ENCODE measurements around the gene NECTIN1. TPM values are rescaled to one million over a fixed set of nuclear protein-coding genes. Genes with fewer than 3 reads are reported as not detected.

The NECTIN1 gene
- total RNA-seq, 1 experiment from 2014 or later, result 3.3 TPM

DNA sequence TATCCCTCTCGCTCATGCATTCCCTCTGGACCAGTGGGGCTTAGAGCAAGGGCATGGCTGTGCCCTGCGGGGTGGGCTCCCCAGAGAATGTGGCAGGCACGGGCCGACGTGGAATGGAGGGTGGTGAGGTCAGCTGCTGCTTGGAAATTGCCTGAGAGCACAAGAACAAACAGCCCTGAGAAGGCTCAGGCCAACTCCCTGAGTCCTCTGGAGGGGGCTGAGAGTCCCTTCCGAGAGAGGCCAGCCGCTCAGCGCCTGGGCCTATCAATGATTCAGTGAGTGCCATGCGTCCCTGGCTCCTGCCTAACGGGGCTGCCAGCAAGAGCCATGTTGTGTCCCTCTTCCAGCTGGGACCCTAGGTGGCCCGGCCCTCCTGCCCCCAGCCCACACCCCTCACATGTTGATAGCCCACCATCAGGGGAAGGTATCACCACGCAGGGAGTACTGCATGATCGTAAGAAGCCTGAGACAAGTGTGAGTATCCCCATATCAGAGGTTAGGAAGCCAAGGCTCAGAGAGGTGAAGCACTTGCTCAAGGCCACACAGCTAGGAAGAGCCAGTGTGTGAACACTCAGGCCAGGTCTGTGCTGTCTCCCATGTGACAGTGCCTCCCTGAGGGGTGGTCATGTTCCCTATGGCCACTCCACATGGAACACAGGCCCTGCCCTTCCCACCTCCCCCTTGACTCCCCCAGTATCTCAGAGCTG lies 55.8 kb downstream of the NECTIN1 start:
- no peak for DNase-seq (ENCODE audit: low read depth)

- no peak for DNase-seq (ENCODE audit: low read depth)
Measured at GRCh38 chr11:119672597-119672996, 56.4 kb downstream of the NECTIN1 start.

DNA sequence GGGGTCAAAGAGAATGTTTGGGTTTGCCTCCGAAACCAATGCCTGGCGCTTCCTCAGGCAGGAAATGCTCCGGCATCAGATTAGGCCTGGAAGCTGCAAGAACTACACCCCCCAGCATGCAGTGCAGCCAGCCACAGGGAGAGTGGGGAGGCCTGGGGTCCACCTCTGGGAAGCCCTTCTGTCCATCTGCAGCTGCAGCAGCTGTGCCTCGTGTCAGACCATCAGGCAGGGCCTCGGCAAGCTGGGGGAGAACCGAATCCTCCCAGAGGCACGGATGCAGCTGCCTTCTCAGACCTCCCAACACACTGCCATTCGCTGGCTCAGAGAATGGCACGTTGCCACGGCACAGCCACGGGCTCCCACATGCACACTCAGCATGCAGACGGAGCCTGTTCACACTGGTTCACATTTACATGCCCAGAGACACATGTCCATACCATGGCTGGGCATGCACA lies 57.4 kb downstream of the NECTIN1 start:
- peak; percentile 82 for DNase-seq (ENCODE audit: low read depth)

GRCh38 chr11:119671051-119671450 lies 57.9 kb downstream of the NECTIN1 start:
- DNase-seq (ENCODE audit: low read depth), result peak; percentile 87

DNA sequence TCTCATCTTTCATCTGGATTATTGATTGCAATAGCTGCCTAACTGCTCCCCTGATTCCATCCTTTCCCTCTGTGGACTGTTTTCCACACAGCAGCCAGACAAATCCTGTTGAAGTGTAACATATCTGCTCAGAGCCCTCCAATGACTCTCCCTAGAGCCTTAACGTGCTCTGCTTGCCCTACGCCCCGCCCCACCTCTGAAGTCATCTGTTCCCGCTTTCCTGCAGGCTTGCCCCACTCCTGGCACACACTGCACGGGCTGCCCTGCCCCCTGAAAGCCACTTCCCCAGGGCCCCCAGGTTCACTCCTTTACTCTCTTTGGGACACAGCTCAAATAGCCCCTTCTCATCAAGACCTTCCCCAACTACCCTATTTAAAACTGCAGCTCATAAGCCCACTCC lies 59.5 kb downstream of the NECTIN1 start:
- DNase-seq (ENCODE audit: low read depth), result no peak

- no peak for DNase-seq (ENCODE audit: low read depth)
Measured at GRCh38 chr11:119668676-119669075, 60.3 kb downstream of the NECTIN1 start.

DNA sequence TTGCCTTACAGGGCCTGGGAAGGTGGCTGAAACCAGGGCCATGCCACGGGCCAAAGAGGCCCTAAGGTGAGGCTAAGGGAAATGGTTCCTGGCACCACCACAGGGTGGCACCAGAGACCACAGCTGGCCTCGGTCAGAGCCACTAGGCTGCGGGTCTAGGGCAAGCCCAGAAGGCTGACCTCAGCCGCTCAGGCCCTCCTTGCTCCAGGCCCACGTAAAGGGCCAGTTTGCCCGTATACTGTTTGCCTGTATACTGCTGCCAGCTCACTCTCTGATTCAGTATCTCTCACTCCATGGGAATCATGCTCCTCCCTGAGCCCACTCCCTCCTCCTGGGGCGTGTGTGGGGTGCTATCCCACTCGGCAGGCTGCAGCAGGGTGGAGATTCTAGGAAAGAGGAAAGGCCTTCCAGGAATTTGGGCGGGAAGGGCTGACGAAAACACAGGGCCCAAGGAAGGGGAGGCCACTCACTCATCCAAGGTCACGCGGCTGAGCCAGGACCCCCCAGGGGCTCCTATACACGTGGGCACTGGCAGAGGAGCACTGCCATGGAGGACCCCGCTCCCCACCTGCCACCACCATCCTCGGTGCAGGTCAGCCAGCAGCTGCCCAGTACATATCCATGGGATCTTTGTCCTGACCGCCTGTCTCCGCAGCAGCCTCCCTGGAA lies 62.4 kb downstream of the NECTIN1 start:
- peak; percentile 64 for DNase-seq (ENCODE audit: low read depth)

DNA sequence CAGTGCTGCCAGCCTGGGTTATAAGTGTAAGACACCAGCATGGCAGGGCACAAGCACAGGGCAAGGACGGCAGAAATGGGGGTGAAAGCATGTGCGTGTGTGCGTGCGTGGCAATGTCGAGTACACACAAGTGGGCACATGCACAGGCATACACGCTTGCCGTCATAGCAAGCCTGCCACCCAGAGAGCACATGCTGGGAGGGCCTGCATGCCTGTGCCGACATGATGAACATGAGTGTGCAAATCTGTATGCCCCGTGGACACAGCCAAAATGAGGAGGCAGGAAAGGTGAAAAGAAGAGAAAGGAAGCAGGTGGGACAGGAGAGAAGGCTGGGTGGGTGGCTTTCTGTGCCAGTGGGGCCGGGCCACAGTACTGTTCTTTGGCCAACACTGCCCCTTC lies 62.9 kb downstream of the NECTIN1 start:
- DNase-seq (ENCODE audit: low read depth), result no peak

GRCh38 chr11:119664701-119665420 lies 64.1 kb downstream of the NECTIN1 start:
- no peak for DNase-seq (ENCODE audit: low read depth)

DNA sequence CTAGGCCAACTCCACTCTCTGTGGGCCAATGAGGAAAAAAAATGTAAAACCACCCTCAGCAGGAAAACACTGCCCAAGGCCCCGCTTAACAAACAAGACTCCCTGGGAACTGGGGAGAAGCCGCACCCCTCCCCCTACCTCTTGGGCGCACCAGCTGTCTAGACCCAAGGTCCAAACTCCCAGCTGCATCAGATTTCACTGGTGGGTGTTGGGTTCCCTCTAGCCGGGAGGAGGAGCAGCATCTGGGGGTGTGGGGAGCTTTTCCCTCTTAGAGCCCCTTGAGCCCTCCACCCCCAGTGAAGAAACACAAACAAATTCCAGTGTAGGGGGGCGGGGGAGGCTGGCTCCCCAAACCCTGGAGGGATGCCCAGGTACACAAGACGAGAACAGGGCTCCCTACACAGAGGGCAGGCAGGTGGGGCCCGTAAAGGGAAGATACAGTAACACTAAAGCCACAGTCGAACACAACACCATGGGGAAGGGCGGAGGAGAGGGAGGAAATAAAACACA lies 64.9 kb downstream of the NECTIN1 start:
- DNase-seq (ENCODE audit: low read depth), result peak; percentile 9

DNA sequence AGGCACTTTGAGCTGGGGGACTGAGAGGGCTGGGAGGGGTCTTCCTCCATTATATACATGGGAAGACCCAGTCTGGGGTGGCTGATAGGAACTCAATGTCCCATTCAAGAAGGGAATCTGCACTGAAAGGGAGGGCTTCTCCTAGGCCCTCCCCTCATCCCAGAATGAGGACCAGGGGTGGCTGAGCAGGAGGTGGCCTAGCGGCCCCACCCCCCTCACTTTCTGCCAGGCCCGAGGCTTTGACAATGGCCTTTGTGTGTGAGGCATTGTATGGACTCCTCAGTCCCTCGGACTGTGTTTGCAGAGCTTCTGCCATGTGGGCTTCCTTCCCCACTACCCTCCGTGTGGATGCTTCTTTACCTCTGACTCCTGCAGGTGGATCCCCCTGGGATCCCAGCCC lies 65.7 kb downstream of the NECTIN1 start:
- DNase-seq (ENCODE audit: low read depth), result no peak

GRCh38 chr11:119661226-119661625 lies 67.8 kb downstream of the NECTIN1 start:
- no peak for DNase-seq (ENCODE audit: low read depth)

DNA sequence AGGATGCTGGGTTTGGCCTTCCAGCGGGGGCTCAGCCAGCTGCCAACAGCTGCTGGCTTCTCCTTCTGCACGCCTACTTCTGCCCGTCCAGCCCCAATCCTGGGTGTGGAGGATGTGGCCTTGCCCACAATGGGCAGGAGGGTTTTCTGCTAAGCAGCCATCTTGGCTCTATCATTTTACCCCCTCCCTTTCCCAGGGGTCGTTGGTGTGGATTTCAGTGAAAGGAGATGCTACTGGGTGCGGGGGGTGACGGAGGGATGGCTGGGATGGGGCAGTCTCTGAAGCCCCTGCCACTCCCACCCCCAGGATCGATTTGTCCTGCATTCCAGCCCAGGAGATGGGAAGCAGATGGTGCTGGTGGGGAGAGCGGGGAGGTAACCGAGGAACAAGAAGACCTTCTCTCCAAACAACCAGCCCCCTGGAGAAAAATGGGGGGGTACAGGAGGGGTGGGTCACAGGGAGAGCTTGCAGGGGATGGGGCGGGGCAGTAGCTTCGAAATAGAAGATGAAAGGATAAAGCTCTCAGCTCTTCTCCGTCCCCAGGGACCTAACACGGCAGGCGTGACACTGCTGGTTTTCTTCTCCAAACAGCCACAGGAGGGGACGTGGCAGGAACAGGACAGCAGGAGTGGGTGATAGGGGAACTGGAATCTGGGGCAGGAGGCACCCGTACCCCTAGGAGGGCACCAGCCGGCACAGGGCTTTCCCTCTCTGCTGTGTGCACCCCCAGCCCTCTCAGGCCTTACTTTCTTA lies 68.9 kb downstream of the NECTIN1 start:
- DNase-seq (ENCODE audit: low read depth), result no peak

- no peak for DNase-seq (ENCODE audit: low read depth)
Measured at GRCh38 chr11:119652907-119653659, 75.9 kb downstream of the NECTIN1 start.

DNA sequence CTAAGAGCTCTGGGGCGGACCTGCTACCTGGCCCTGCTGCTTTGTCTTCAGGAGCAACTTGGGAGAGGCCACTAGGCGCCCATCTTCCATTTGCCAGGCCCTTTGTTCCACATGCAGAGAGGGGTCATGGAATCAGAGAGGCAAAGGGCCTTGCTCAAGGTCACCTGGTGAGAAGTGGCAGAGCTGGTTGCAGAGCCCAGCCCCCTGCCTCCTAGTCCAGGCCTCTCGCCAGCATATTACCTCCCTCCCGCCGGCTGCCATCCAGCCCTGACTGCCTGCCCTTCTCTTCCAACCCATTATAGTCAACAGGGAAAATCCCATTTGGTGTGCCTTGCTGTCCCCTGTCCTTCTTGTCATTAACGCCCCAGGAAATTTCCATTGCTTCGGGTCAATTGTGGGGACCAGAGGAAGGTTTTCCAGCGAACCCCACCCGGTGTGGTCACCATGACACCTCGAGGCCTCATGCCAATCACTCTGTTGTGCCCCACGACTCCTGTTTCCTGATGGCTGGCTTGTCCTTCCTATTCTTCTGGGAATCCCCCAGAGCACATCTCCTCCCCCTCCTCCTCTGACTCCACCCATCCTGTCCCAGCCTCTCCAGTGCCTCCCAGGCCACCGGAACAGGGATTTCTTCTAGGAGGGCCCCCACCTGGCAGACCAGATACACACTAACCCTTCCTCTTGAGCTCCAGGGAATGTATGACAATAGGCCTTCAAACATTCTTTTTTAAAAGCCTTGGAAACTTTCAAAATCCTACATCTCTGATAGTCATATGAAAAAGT lies 77.0 kb downstream of the NECTIN1 start:
- DNase-seq (ENCODE audit: low read depth), result no peak

DNA sequence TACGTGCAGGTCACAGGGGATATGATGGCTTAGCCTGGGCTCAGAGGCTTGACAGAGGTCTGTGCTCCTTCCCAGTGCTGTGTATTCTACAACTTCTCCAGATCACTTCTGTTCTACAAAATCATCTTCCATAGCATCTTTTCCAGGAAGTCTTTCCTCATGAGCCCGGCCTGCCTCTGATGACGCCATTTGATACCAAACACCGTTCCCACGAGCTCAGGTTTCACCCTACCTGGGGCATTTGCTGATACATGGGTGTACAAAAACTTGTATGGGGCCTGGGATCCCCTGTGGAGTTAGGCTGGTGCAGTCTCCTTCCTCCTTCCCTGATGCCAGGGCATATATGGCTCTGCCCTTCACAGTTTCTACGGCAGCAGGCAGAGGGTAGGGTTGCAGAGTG lies 78.7 kb downstream of the NECTIN1 start:
- no peak for DNase-seq (ENCODE audit: low read depth)

GRCh38 chr11:119647254-119647653 lies 81.7 kb downstream of the NECTIN1 start:
- DNase-seq (ENCODE audit: low read depth), result no peak

DNA sequence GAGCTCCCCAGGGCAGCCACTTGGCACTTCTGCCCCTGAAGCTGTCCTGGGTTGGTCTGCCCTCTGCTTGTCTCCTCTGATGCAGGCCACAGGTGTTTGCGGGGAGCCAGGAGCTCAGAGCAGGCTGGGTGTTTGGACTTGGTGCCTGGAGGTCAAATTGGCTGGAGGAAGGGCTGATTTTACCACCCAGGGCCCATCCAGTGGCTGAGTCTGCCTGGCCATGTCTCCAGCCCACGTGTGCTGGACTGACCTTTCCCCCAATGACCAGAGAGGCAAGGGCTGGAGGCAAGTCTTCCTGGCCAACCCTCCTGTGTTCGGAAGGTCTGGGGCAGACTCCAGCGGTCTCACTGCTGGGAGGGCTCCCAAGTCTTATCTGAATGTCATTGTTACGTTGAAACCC lies 84.0 kb downstream of the NECTIN1 start:
- DNase-seq (ENCODE audit: low read depth), result no peak

- no peak for DNase-seq (ENCODE audit: low read depth)
Measured at GRCh38 chr11:119644502-119644901, 84.5 kb downstream of the NECTIN1 start.

- DNase-seq (ENCODE audit: low read depth), result no peak
Measured at GRCh38 chr11:119643876-119644225, 85.1 kb downstream of the NECTIN1 start.
